Esophagus (tissue), 2 donors: ENCODE results near the gene HSD17B11. TPM values are rescaled to one million over a fixed set of nuclear protein-coding genes. Genes with fewer than 3 reads are reported as not detected.
A peak's percentile ranks its signal among the peaks of the same experiment; 100 is the strongest.
"Not testable (repeated sequence)": the region's sequence is repeated elsewhere in the genome, so short reads cannot be mapped to it uniquely, and the experiment has no call there.

Experiments used
- H3K27ac ChIP-seq, 2 donors: one replicate each; pipeline ENCODE4 v1.5.1; 2013; ENCODE audit warnings: low read depth in 2 of 2, mild to moderate bottlenecking in 2 of 2, inconsistent platforms in 1 of 2, low read length in 1 of 2, moderate library complexity in 1 of 2
- H3K27me3 ChIP-seq, 2 donors: one replicate each; pipeline ENCODE4 v1.6.1; 2013; ENCODE audit warnings: low read length in 2 of 2, control low read depth in 1 of 2, mild to moderate bottlenecking in 1 of 2; ENCODE audit not compliant: insufficient read depth in 2 of 2, control insufficient read depth in 1 of 2
- H3K36me3 ChIP-seq, 2 donors: one replicate each; pipeline ENCODE4 v1.6.1; 2013; ENCODE audit warnings: low read length in 1 of 2; ENCODE audit not compliant: control insufficient read depth in 2 of 2, insufficient read depth in 2 of 2
- H3K4me1 ChIP-seq, 2 donors: one replicate each; pipeline ENCODE4 v1.6.1; 2013; ENCODE audit warnings: low read length in 1 of 2; ENCODE audit not compliant: control insufficient read depth in 2 of 2, insufficient read depth in 2 of 2
- H3K4me3 ChIP-seq, 2 donors: one replicate each; pipeline ENCODE4 v1.5.1; 2013; ENCODE audit warnings: low read length in 2 of 2, mild to moderate bottlenecking in 2 of 2, low read depth in 1 of 2, moderate library complexity in 1 of 2
- H3K9me3 ChIP-seq, 2 donors: one replicate each; pipeline ENCODE4 v1.6.1; 2013; ENCODE audit warnings: mild to moderate bottlenecking in 2 of 2, low read depth in 1 of 2, low read length in 1 of 2, moderate library complexity in 1 of 2; ENCODE audit not compliant: control insufficient read depth in 2 of 2, insufficient read depth in 1 of 2
- WGBS, 2 donors: extraction: QIAGEN DNeasy Blood & Tissue Kit; methylation state at CpG; one replicate each; pipeline ENCODE4 v1.1.7; 2013; 5-methylcytosine and 5-hydroxymethylcytosine counted together
- polyA plus RNA-seq, 2 donors: library from polyadenylated mRNA; stranded (reverse); fragments of 200-250 nt; gene quantifications; one replicate each; pipeline ENCODE4 v1.2.3, GENCODE V29; 2013
- donor health status: healthy with polysubstance abuse.
- donor health status: Bipolar disorder and iron deficiency.

Gene HSD17B11
- polyA plus RNA-seq, 2 donors = 6.6 to 9.9 TPM

GRCh38 chr4:87406902-87407301 is 15.9 kb upstream of the HSD17B11 start:
- not testable (repeated sequence) for H3K27me3 ChIP-seq, H3K9me3 ChIP-seq, H3K27ac ChIP-seq, H3K4me1 ChIP-seq, H3K36me3 ChIP-seq, H3K4me3 ChIP-seq
- 77 to 87% methylated on average over 4 of the region's 4 CpGs for WGBS, 2 donors

- H3K4me3 ChIP-seq = no peak overlapping the region
- no peaks in the 10 kb centered on the region for H3K27me3 ChIP-seq
- H3K9me3 ChIP-seq = no peaks in the 10 kb centered on the region
- no peaks in the 10 kb centered on the region for H3K4me1 ChIP-seq
- 76 to 80% methylated on average over 6 of the region's 6 CpGs for WGBS, 2 donors
- H3K36me3 ChIP-seq = no peaks in the 10 kb centered on the region
- H3K27ac ChIP-seq = no peak overlapping the region
Measured at GRCh38 chr4:87406462-87406861, 15.5 kb upstream of the HSD17B11 start.

GRCh38 chr4:87405211-87405820 is 14.3 kb upstream of the HSD17B11 start:
- H3K27ac ChIP-seq = no peak overlapping the region
- no peaks in the 10 kb centered on the region for H3K27me3 ChIP-seq
- H3K4me3 ChIP-seq = no peak overlapping the region
- 73 to 77% methylated on average over 5 of the region's 5 CpGs for WGBS, 2 donors
- no peaks in the 10 kb centered on the region for H3K36me3 ChIP-seq
- H3K4me1 ChIP-seq = no peaks in the 10 kb centered on the region
- peaks cover 0 to 2% of the 10 kb centered on the region in 2 donors for H3K9me3 ChIP-seq

- not testable (repeated sequence) for H3K4me3 ChIP-seq, H3K27me3 ChIP-seq, H3K9me3 ChIP-seq, H3K36me3 ChIP-seq, H3K27ac ChIP-seq, H3K4me1 ChIP-seq
- WGBS, 2 donors = 50 to 63% methylated on average over 1 of the region's 1 CpG
Measured at GRCh38 chr4:87403732-87404131, 12.7 kb upstream of the HSD17B11 start.

- Histone ChIP-seq H3K27ac (no peak overlapping the region), H3K9me3 (peaks cover 0 to 3% of the 10 kb centered on the region in 2 donors), H3K27me3 (no peaks in the 10 kb centered on the region), H3K36me3 (no peaks in the 10 kb centered on the region), H3K4me3 (no peak overlapping the region), H3K4me1 (no peaks in the 10 kb centered on the region)
- WGBS, 2 donors = 82 to 88% methylated on average over 1 of the region's 1 CpG
Measured at GRCh38 chr4:87399954-87400353, 9.0 kb upstream of the HSD17B11 start.

GRCh38 chr4:87399148-87399547 is 8.2 kb upstream of the HSD17B11 start:
- no peaks in the 10 kb centered on the region for H3K36me3 ChIP-seq
- 75 to 84% methylated on average over 2 to 3 of the region's 3 CpGs for WGBS, 2 donors
- peaks cover 0 to 3% of the 10 kb centered on the region in 2 donors for H3K9me3 ChIP-seq
- no peak overlapping the region for H3K27ac ChIP-seq
- no peaks in the 10 kb centered on the region for H3K4me1 ChIP-seq
- no peak overlapping the region for H3K4me3 ChIP-seq
- H3K27me3 ChIP-seq = no peaks in the 10 kb centered on the region

GRCh38 chr4:87395851-87396250 is 4.9 kb upstream of the HSD17B11 start:
- H3K9me3 ChIP-seq, H3K36me3 ChIP-seq, H3K4me3 ChIP-seq, H3K27ac ChIP-seq, H3K27me3 ChIP-seq, H3K4me1 ChIP-seq: not testable (repeated sequence)
- WGBS, 2 donors = 91 to 96% methylated on average over 16 to 20 of the region's 20 CpGs

GRCh38 chr4:87395073-87395472 is 4.1 kb upstream of the HSD17B11 start:
- H3K27me3 ChIP-seq, H3K4me3 ChIP-seq, H3K4me1 ChIP-seq, H3K36me3 ChIP-seq, H3K27ac ChIP-seq, H3K9me3 ChIP-seq: not testable (repeated sequence)
- WGBS, 2 donors = 87 to 91% methylated on average over 23 of the region's 23 CpGs

- H3K4me3 ChIP-seq = no peak overlapping the region
- H3K4me1 ChIP-seq = peaks cover 0 to 3% of the 10 kb centered on the region in 2 donors
- H3K27ac ChIP-seq = no peak overlapping the region
- no peaks in the 10 kb centered on the region for H3K9me3 ChIP-seq
- WGBS, 2 donors = 82 to 91% methylated on average over 3 of the region's 3 CpGs
- H3K36me3 ChIP-seq = no peaks in the 10 kb centered on the region
- no peaks in the 10 kb centered on the region for H3K27me3 ChIP-seq
Measured at GRCh38 chr4:87392183-87392582, 1.2 kb upstream of the HSD17B11 start.

- H3K36me3 ChIP-seq = no peaks in the 10 kb centered on the region
- H3K4me3 ChIP-seq = peak overlapping the region; percentile 57 to 86
- peak overlapping the region; percentile 77 to 89 for H3K27ac ChIP-seq
Measured at GRCh38 chr4:87391576-87392054, 627 bp upstream of the HSD17B11 start.

More at GRCh38 chr4:87391576-87392054, 627 bp upstream of the HSD17B11 start:
- Histone ChIP-seq H3K27me3 (no peaks in the 10 kb centered on the region), H3K9me3 (no peaks in the 10 kb centered on the region), H3K4me1 (peaks cover 0 to 5% of the 10 kb centered on the region in 2 donors)
- WGBS, 2 donors = 11 to 13% methylated on average over 16 of the region's 16 CpGs
